H9 (cell line): ENCODE results near the gene FN1. TPM values are rescaled to one million over a fixed set of nuclear protein-coding genes. Genes with fewer than 3 reads are reported as not detected.

Experiments
- DNase-seq: peaks from one replicate; pipeline ENCODE4 v3.0.0-alpha.2; 2017
- H2AFZ ChIP-seq: one replicate; pipeline ENCODE4 v1.6.1; 2013; ENCODE audit warnings: mild to moderate bottlenecking, low read length, control low read depth, moderate library complexity
- H2AK5ac ChIP-seq: 2 replicates; pipeline ENCODE4 v1.6.1; 2013; ENCODE audit warnings: low read length, control low read depth, mixed read lengths; ENCODE audit not compliant: insufficient read length
- H2BK120ac ChIP-seq: one replicate; pipeline ENCODE4 v1.6.1; 2013; ENCODE audit warnings: low read depth, mild to moderate bottlenecking, low read length, control low read depth, inconsistent platforms; ENCODE audit not compliant: poor library complexity, severe bottlenecking
- H2BK12ac ChIP-seq: 2 replicates; pipeline ENCODE4 v1.6.1; 2013; ENCODE audit warnings: low read length, control low read depth, mixed read lengths, low read depth; ENCODE audit not compliant: insufficient read length
- H2BK15ac ChIP-seq: 2 replicates; pipeline ENCODE4 v1.6.1; 2013; ENCODE audit warnings: low read depth, low read length, control low read depth
- H2BK20ac ChIP-seq: one replicate; pipeline ENCODE4 v1.6.1; 2013; ENCODE audit warnings: low read depth, mild to moderate bottlenecking, low read length, control low read depth, inconsistent platforms; ENCODE audit not compliant: poor library complexity, severe bottlenecking
- H2BK5ac ChIP-seq: 2 replicates; pipeline ENCODE4 v1.6.1; 2013; ENCODE audit warnings: low read length, control low read depth, mixed read lengths; ENCODE audit not compliant: insufficient read length
- H3K14ac ChIP-seq: 2 replicates; pipeline ENCODE4 v1.6.1; 2013; ENCODE audit warnings: low read length, control low read depth; ENCODE audit not compliant: insufficient read depth
- H3K18ac ChIP-seq: 2 replicates; pipeline ENCODE4 v1.6.1; 2013; ENCODE audit warnings: low read depth, mild to moderate bottlenecking, mixed read lengths, low read length, control low read depth; ENCODE audit not compliant: insufficient read length
- H3K23ac ChIP-seq: 2 replicates; pipeline ENCODE4 v1.6.1; 2013; ENCODE audit warnings: low read length, control low read depth, mixed read lengths, low read depth; ENCODE audit not compliant: insufficient read length
- H3K23me2 ChIP-seq: 2 replicates; pipeline ENCODE4 v1.6.1; 2013; ENCODE audit warnings: low read depth, mild to moderate bottlenecking, mixed read lengths, low read length, control low read depth; ENCODE audit not compliant: insufficient read length, poor library complexity, severe bottlenecking
- H3K27ac ChIP-seq: 2 replicates; pipeline ENCODE4 v1.5.1; 2013; ENCODE audit warnings: low read length, control low read depth, mixed read lengths, low read depth; ENCODE audit not compliant: insufficient read length
- H3K27me3 ChIP-seq: 2 replicates; pipeline ENCODE4 v1.6.1; 2013; ENCODE audit warnings: low read length, control low read depth, inconsistent platforms; ENCODE audit not compliant: insufficient read depth
- H3K4ac ChIP-seq: 2 replicates; pipeline ENCODE4 v1.6.1; 2013; ENCODE audit warnings: low read depth, mild to moderate bottlenecking, control low read depth, inconsistent platforms, low read length, moderate library complexity
- H3K4me1 ChIP-seq: 2 replicates; pipeline ENCODE4 v1.6.1; 2013; ENCODE audit warnings: low read length, control low read depth, inconsistent platforms; ENCODE audit not compliant: insufficient read depth
- H3K4me2 ChIP-seq: 2 replicates; pipeline ENCODE4 v1.6.1; 2013; ENCODE audit warnings: low read length, control low read depth, mixed read lengths; ENCODE audit not compliant: insufficient read length, insufficient read depth
- H3K56ac ChIP-seq: 2 replicates; pipeline ENCODE4 v1.6.1; 2013; ENCODE audit warnings: low read depth, mild to moderate bottlenecking, mixed read lengths, low read length, control low read depth; ENCODE audit not compliant: insufficient read length
- H3K79me1 ChIP-seq: 2 replicates; pipeline ENCODE4 v1.6.1; 2013; ENCODE audit warnings: low read depth, mild to moderate bottlenecking, moderate library complexity, low read length, control low read depth, inconsistent platforms; ENCODE audit not compliant: insufficient read depth, poor library complexity, severe bottlenecking
- H3K79me2 ChIP-seq: 2 replicates; pipeline ENCODE4 v1.6.1; 2013; ENCODE audit warnings: low read length, control low read depth, inconsistent platforms; ENCODE audit not compliant: insufficient read depth
- H3K9ac ChIP-seq: 2 replicates; pipeline ENCODE4 v1.6.1; 2013; ENCODE audit warnings: low read length, control low read depth, mixed read lengths; ENCODE audit not compliant: insufficient read length; ENCODE audit errors: extremely low read depth
- H3K9me3 ChIP-seq: one replicate; pipeline ENCODE4 v1.6.1; 2013; ENCODE audit warnings: low read depth, low read length, inconsistent platforms; ENCODE audit not compliant: control insufficient read depth
- H3T11ph ChIP-seq: one replicate; pipeline ENCODE4 v1.6.1; 2013; ENCODE audit warnings: mild to moderate bottlenecking, low read length, control low read depth, inconsistent platforms
- H4K20me1 ChIP-seq: one replicate; pipeline ENCODE4 v1.6.1; 2013; ENCODE audit not compliant: control insufficient read depth, insufficient read length, insufficient read depth
- H4K5ac ChIP-seq: 2 replicates; pipeline ENCODE4 v1.6.1; 2013; ENCODE audit warnings: low read depth, mild to moderate bottlenecking, mixed read lengths, low read length, control low read depth; ENCODE audit not compliant: insufficient read length
- H4K8ac ChIP-seq: replicated peaks from 2 replicates; pipeline ENCODE4 v1.6.1; 2013; ENCODE audit warnings: low read length, control low read depth, mixed read lengths, low read depth; ENCODE audit not compliant: insufficient read length
- H4K91ac ChIP-seq: 2 replicates; pipeline ENCODE4 v1.6.1; 2013; ENCODE audit warnings: low read depth, mild to moderate bottlenecking, moderate library complexity, mixed read lengths, low read length, control low read depth; ENCODE audit not compliant: insufficient read length
- H3K27ac Mint-ChIP-seq, 3 experiments: 2 replicates in 2 of 3; 3 replicates in 1 of 3; pipeline ENCODE4 v1.8.0; 2020 to 2021; ENCODE audit warnings: mixed read lengths in 3 of 3, mild to moderate bottlenecking in 1 of 3, moderate library complexity in 1 of 3
- H3K27me3 Mint-ChIP-seq: 2 replicates; pipeline ENCODE4 v1.8.0; 2021; ENCODE audit warnings: low read depth, mild to moderate bottlenecking, moderate library complexity, mixed read lengths
- H3K36me3 Mint-ChIP-seq, 3 experiments: 2 replicates in 2 of 3; 3 replicates in 1 of 3; pipeline ENCODE4 v1.8.0; 2020 to 2021; ENCODE audit warnings: low read depth in 3 of 3, mixed read lengths in 3 of 3; ENCODE audit not compliant: insufficient read depth in 1 of 3
- H3K4me1 Mint-ChIP-seq, 2 experiments: 2 replicates each; pipeline ENCODE4 v1.8.0; 2020; ENCODE audit warnings: mixed read lengths in 2 of 2
- H3K4me3 Mint-ChIP-seq, 2 experiments: 2 replicates in 1 of 2; 3 replicates in 1 of 2; pipeline ENCODE4 v1.8.0; 2020 to 2021; ENCODE audit warnings: mild to moderate bottlenecking in 2 of 2, mixed read lengths in 2 of 2, moderate library complexity in 1 of 2
- H3K9me3 Mint-ChIP-seq, 2 experiments: 2 replicates in 1 of 2; 3 replicates in 1 of 2; pipeline ENCODE4 v1.8.0; 2020; ENCODE audit warnings: mild to moderate bottlenecking in 2 of 2, mixed read lengths in 2 of 2, moderate library complexity in 1 of 2
- WGBS: extraction: QIAGEN DNeasy Blood & Tissue Kit; methylation state at CpG from one replicate; pipeline ENCODE4 v1.1.7; 2013; ENCODE audit warnings: missing lambda C conversion rate, low lambda C conversion rate, mixed read lengths; ENCODE audit not compliant: insufficient read length; ENCODE audit errors: extremely low coverage; 5-methylcytosine and 5-hydroxymethylcytosine counted together
- total RNA-seq: library from RNA; stranded (reverse); gene quantifications from 2 replicates; pipeline ENCODE4 v1.2.1, GENCODE V29; 2021
- TF ChIP-seq, protein P1 (sequence below): fragments of 200-600 bp; sonication (generic); conservative IDR thresholded peaks from 3 replicates; pipeline ENCODE4 v1.8.0; 2021; ENCODE audit warnings: antibody characterized with exemption, mild to moderate bottlenecking

Gene FN1
- total RNA-seq, 1 experiment from 2014 or later, result 56.0 TPM

DNA sequence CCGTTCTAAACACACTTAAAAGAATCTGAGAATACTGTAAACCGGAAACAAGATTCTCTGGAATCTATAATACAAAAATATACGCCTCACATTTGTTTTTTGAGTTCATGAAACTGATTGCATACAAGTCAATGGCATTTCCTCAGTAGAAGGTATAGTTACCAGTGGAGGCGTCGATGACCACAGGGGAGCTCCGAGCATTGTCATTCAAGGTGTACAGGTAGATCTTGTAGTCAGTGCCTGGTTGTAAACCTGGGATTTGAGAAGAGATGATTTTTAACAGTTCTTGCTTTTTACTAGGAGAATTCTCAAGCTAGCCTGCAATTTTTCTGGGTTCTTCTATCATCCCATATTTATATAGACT lies 60.4 kb downstream of the FN1 start:
- peaks cover 15 to 37% (median 21%) of the 10 kb centered on the region in 3 experiments; a peak in 6 of 7 replicates for H3K36me3 Mint-ChIP-seq

More for the DNA sequence above, 60.4 kb downstream of the FN1 start:
- Mint-ChIP-seq H3K27me3 (no peaks in the 10 kb centered on the region), H3K4me1 (no peaks in the 10 kb centered on the region), H3K9me3 (no peaks in the 10 kb centered on the region), H3K4me3 (no peak overlapping the region), H3K27ac (no peak overlapping the region)
- Histone ChIP-seq H2AFZ (no peak overlapping the region), H3K18ac (no peak overlapping the region), H4K8ac (no peak overlapping the region), H2BK15ac (no peak overlapping the region), H2BK120ac (no peak overlapping the region), H3K23ac (no peak overlapping the region), H3K23me2 (peaks cover 2% of the 10 kb centered on the region), H2AK5ac (no peak overlapping the region), H2BK5ac (no peak overlapping the region), H3K56ac (no peak overlapping the region), H2BK20ac (no peak overlapping the region), H3K4me2 (no peak overlapping the region), H4K20me1 (no peaks in the 10 kb centered on the region), H3K4me1 (no peaks in the 10 kb centered on the region), H3K9ac (no peak overlapping the region), H3K27ac (no peak overlapping the region), H2BK12ac (no peak overlapping the region), H3K79me1 (no peaks in the 10 kb centered on the region), H3K9me3 (no peaks in the 10 kb centered on the region), H3K14ac (no peak overlapping the region), H3K79me2 (no peaks in the 10 kb centered on the region), H3K27me3 (no peaks in the 10 kb centered on the region; the same call in 1 of the 2 replicates), H3T11ph (no peak overlapping the region), H4K91ac (no peak overlapping the region), H3K4ac (no peak overlapping the region), H4K5ac (no peak overlapping the region)
- TF ChIP-seq, protein P1, sequence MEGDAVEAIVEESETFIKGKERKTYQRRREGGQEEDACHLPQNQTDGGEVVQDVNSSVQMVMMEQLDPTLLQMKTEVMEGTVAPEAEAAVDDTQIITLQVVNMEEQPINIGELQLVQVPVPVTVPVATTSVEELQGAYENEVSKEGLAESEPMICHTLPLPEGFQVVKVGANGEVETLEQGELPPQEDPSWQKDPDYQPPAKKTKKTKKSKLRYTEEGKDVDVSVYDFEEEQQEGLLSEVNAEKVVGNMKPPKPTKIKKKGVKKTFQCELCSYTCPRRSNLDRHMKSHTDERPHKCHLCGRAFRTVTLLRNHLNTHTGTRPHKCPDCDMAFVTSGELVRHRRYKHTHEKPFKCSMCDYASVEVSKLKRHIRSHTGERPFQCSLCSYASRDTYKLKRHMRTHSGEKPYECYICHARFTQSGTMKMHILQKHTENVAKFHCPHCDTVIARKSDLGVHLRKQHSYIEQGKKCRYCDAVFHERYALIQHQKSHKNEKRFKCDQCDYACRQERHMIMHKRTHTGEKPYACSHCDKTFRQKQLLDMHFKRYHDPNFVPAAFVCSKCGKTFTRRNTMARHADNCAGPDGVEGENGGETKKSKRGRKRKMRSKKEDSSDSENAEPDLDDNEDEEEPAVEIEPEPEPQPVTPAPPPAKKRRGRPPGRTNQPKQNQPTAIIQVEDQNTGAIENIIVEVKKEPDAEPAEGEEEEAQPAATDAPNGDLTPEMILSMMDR, result no peak
- no CpG with 5 or more reads among the region's 6 CpGs for WGBS
- DNase-seq, result no peak
